UCSD-AML1 (cell line): Measurements from ENCODE around the gene PRDX3.

Source experiments
- DNase-seq: peaks from one replicate; lab custom pipeline; 2025; ENCODE audit not compliant: unreplicated experiment; lab: John Stamatoyannopoulos, UW

PRDX3 gene

GRCh38 chr10:119131512-119132240 is 46.9 kb downstream of the PRDX3 start:
- DNase-seq: peak; percentile 17

GRCh38 chr10:119129721-119130120 is 48.9 kb downstream of the PRDX3 start:
- DNase-seq: no peak

GRCh38 chr10:119125942-119126341 is 52.7 kb downstream of the PRDX3 start:
- no peak for DNase-seq

- no peak for DNase-seq
Measured at GRCh38 chr10:119120875-119121274, 57.7 kb downstream of the PRDX3 start.

GRCh38 chr10:119120413-119120867 is 58.2 kb downstream of the PRDX3 start:
- no peak for DNase-seq

- DNase-seq: no peak
Measured at GRCh38 chr10:119119400-119119799, 59.2 kb downstream of the PRDX3 start.

GRCh38 chr10:119118231-119118630 is 60.4 kb downstream of the PRDX3 start:
- no peak for DNase-seq
